GM23338 (cell line): Measurements from ENCODE around the gene WFDC10B. TPM values are rescaled to one million over a fixed set of nuclear protein-coding genes. Genes with fewer than 3 reads are reported as not detected.

Experiments used
- microRNA-seq: library from miRNA; unstranded; fragments of <30 nt; microRNA quantifications from one replicate; pipeline ENCODE4, GENCODE V29; 2017
- polyA plus RNA-seq: library from polyadenylated mRNA; unstranded; fragments of >200 nt; fragmentation: Nextera tagmentation; extraction: Ambion mirVana; gene quantifications from 2 replicates; pipeline ENCODE4 v1.2.1, GENCODE V29; 2016
- small RNA-seq: library from RNA; depleted of rRNA; stranded (forward); fragments of <200 nt; gene quantifications from one replicate; pipeline ENCODE3, GENCODE V24; 2014; ENCODE audit warnings: low replicate concordance
- total RNA-seq: library from RNA; depleted of rRNA; stranded (reverse); fragments of >200 nt; shearing (Covaris generic); gene quantifications from 2 replicates; pipeline ENCODE4 v1.2.3, GENCODE V29; 2014; rRNA removed

Gene WFDC10B
- total and polyA plus RNA-seq, 2 experiments from 2014 or later = 1.0 TPM; not detected in 1

Small RNA genes within 50 kb of the gene (microRNA-seq; reads per million reads assigned to microRNA genes)
- 4.9 reads per million, percentile 21 among the genes with 10 or more reads in this experiment for gene MIR3617

Small RNA genes within 50 kb of the gene (small RNA-seq; reads per million reads assigned to genes)
- gene MIR3617 (not detected), gene SPINT5P (not detected)

Other genes starting within 250 kb of the WFDC10B start
- 27.2 and 28.0 TPM in 2 replicates for gene WFDC2, start 235.3 kb downstream of the WFDC10B start, total RNA-seq
- gene WFDC2, start 235.3 kb downstream of the WFDC10B start, polyA plus RNA-seq = 155 and 161 TPM in 2 replicates
- not detected in 2 replicates for gene SPINT3, start 189.4 kb downstream of the WFDC10B start, total RNA-seq
- not detected in 2 replicates for gene SPINT3, start 189.4 kb downstream of the WFDC10B start, polyA plus RNA-seq
- not detected in 2 replicates for gene WFDC6, start 165.5 kb downstream of the WFDC10B start, total RNA-seq
- gene WFDC6, start 165.5 kb downstream of the WFDC10B start, polyA plus RNA-seq = not detected in 2 replicates
- 0.04 TPM in 1 of 2 replicates, not detected in the other for gene EPPIN, start 157.6 kb downstream of the WFDC10B start, total RNA-seq
- gene EPPIN, start 157.6 kb downstream of the WFDC10B start, polyA plus RNA-seq = 0.23 and 0.78 TPM in 2 replicates
- not detected in 2 replicates for gene WFDC8, start 125.7 kb downstream of the WFDC10B start, total RNA-seq
- gene WFDC8, start 125.7 kb downstream of the WFDC10B start, polyA plus RNA-seq = 0.23 TPM in 1 of 2 replicates, not detected in the other
- not detected in 2 replicates for gene WFDC10A, start 75.3 kb downstream of the WFDC10B start, total RNA-seq
- 0.43 TPM in 1 of 2 replicates, not detected in the other for gene WFDC10A, start 75.3 kb downstream of the WFDC10B start, polyA plus RNA-seq
- not detected in 2 replicates for gene WFDC9, start 73.7 kb downstream of the WFDC10B start, total RNA-seq
- gene WFDC9, start 73.7 kb downstream of the WFDC10B start, polyA plus RNA-seq = not detected in 2 replicates
- gene WFDC11, start 34.8 kb downstream of the WFDC10B start, total RNA-seq = not detected in 2 replicates
- gene WFDC11, start 34.8 kb downstream of the WFDC10B start, polyA plus RNA-seq = 0.87 TPM in 1 of 2 replicates, not detected in the other
- gene WFDC13, start 3.0 kb downstream of the WFDC10B start, total RNA-seq = not detected in 2 replicates
- gene WFDC13, start 3.0 kb downstream of the WFDC10B start, polyA plus RNA-seq = not detected in 2 replicates
- gene SPINT4, start 17.3 kb upstream of the WFDC10B start, total RNA-seq = not detected in 2 replicates
- not detected in 2 replicates for gene SPINT4, start 17.3 kb upstream of the WFDC10B start, polyA plus RNA-seq
- 0.73 TPM in 1 of 2 replicates, not detected in the other for gene WFDC3, start 86.9 kb upstream of the WFDC10B start, total RNA-seq
- gene WFDC3, start 86.9 kb upstream of the WFDC10B start, polyA plus RNA-seq = 0.36 TPM in 1 of 2 replicates, not detected in the other
- gene DNTTIP1, start 86.9 kb upstream of the WFDC10B start, total RNA-seq = 21.4 and 31.6 TPM in 2 replicates
- gene DNTTIP1, start 86.9 kb upstream of the WFDC10B start, polyA plus RNA-seq = 50.3 TPM in 2 replicates
- 198 and 247 TPM in 2 replicates for gene UBE2C, start 107.6 kb upstream of the WFDC10B start, total RNA-seq
- gene UBE2C, start 107.6 kb upstream of the WFDC10B start, polyA plus RNA-seq = 698 and 742 TPM in 2 replicates
- 0.59 TPM in 1 of 2 replicates, not detected in the other for gene TNNC2, start 122.3 kb upstream of the WFDC10B start, total RNA-seq
- gene TNNC2, start 122.3 kb upstream of the WFDC10B start, polyA plus RNA-seq = 32.5 and 33.3 TPM in 2 replicates
- gene SNX21, start 128.8 kb upstream of the WFDC10B start, total RNA-seq = 26.7 and 31.5 TPM in 2 replicates
- 13.3 and 15.5 TPM in 2 replicates for gene SNX21, start 128.8 kb upstream of the WFDC10B start, polyA plus RNA-seq
- gene ACOT8, start 152.4 kb upstream of the WFDC10B start, total RNA-seq = 55.6 and 75.2 TPM in 2 replicates
- gene ACOT8, start 152.4 kb upstream of the WFDC10B start, polyA plus RNA-seq = 42.0 and 43.1 TPM in 2 replicates
- gene ZSWIM3, start 152.6 kb upstream of the WFDC10B start, total RNA-seq = 7.5 and 8.2 TPM in 2 replicates
- 2.0 and 3.0 TPM in 2 replicates for gene ZSWIM3, start 152.6 kb upstream of the WFDC10B start, polyA plus RNA-seq
- gene ZSWIM1, start 176.2 kb upstream of the WFDC10B start, total RNA-seq = 16.2 and 17.6 TPM in 2 replicates
- gene ZSWIM1, start 176.2 kb upstream of the WFDC10B start, polyA plus RNA-seq = 11.5 and 12.7 TPM in 2 replicates
- 1.0 and 7.5 TPM in 2 replicates for gene SPATA25, start 182.6 kb upstream of the WFDC10B start, total RNA-seq
- gene SPATA25, start 182.6 kb upstream of the WFDC10B start, polyA plus RNA-seq = 0.50 TPM in 1 of 2 replicates, not detected in the other
- 7.6 and 10.9 TPM in 2 replicates for gene NEURL2, start 186.2 kb upstream of the WFDC10B start, total RNA-seq
- gene NEURL2, start 186.2 kb upstream of the WFDC10B start, polyA plus RNA-seq = 4.5 and 4.6 TPM in 2 replicates
- gene CTSA, start 186.3 kb upstream of the WFDC10B start, total RNA-seq = 31.4 and 39.9 TPM in 2 replicates
- 52.8 and 63.9 TPM in 2 replicates for gene CTSA, start 186.3 kb upstream of the WFDC10B start, polyA plus RNA-seq
- 141 and 160 TPM in 2 replicates for gene PLTP, start 207.1 kb upstream of the WFDC10B start, total RNA-seq
- gene PLTP, start 207.1 kb upstream of the WFDC10B start, polyA plus RNA-seq = 107 and 108 TPM in 2 replicates
- gene PCIF1, start 229.7 kb upstream of the WFDC10B start, total RNA-seq = 26.1 and 27.0 TPM in 2 replicates
- gene PCIF1, start 229.7 kb upstream of the WFDC10B start, polyA plus RNA-seq = 28.3 and 37.0 TPM in 2 replicates